SK-N-SH (cell line): ENCODE measurements around the gene JAKMIP1. TPM values are rescaled to one million over a fixed set of nuclear protein-coding genes. Genes with fewer than 3 reads are reported as not detected.

Source experiments
- CTCF ChIA-PET: fragments of 300-600, 350-600 bp; formaldehyde crosslinking; extraction: SDS; loops from one replicate; lab custom pipeline; 2021; lab: Yijun Ruan, JAX
- POLR2A ChIA-PET: fragments of 350-600 bp; sonication (Branson Sonifier 250); formaldehyde crosslinking; extraction: SDS; loops from one replicate; lab custom pipeline; 2020; ENCODE audit warnings: antibody characterized with exemption, inconsistent platforms; lab: Yijun Ruan, JAX
- DNase-seq: peaks from one replicate; pipeline ENCODE4 v3.0.0; 2012
- H2AFZ ChIP-seq: fragments of 200-600 bp; sonication (generic); 2 replicates; pipeline ENCODE4 v1.8.1; 2016; ENCODE audit warnings: antibody characterized with exemption, mild to moderate bottlenecking, low read depth
- H3F3A ChIP-seq: fragments of 200-600 bp; sonication (generic); replicated peaks from 2 replicates; pipeline ENCODE3; 2016; ENCODE audit warnings: antibody characterized with exemption, mild to moderate bottlenecking; ENCODE audit not compliant: insufficient read depth
- H3K27ac ChIP-seq, 2 experiments: fragments of 200-500 bp in 1 of 2; fragments of 200-600 bp in 1 of 2; sonication (Bioruptor generic) in 1 of 2; sonication (generic), shearing (Covaris generic) in 1 of 2; 2 replicates each; pipeline versions ENCODE4 v1.5.1 to v1.6.1; 2014 to 2016; ENCODE audit warnings: low read depth in 2 of 2, inconsistent platforms in 1 of 2, low read length in 1 of 2, mild to moderate bottlenecking in 1 of 2, mixed read lengths in 1 of 2
- H3K27me3 ChIP-seq: fragments of 200-600 bp; sonication (generic), shearing (Covaris generic); 2 replicates; pipeline ENCODE4 v1.6.1; 2016; ENCODE audit warnings: mixed run types; ENCODE audit not compliant: insufficient read depth
- H3K36me3 ChIP-seq, 2 experiments: fragments of 200-500 bp in 1 of 2; fragments of 200-600 bp in 1 of 2; sonication (Bioruptor generic) in 1 of 2; sonication (generic) in 1 of 2; replicated peaks in 1 of 2; 2 replicates each; pipeline versions ENCODE3 to v1.5.1; 2014 to 2016; ENCODE audit warnings: low read length in 1 of 2, mild to moderate bottlenecking in 1 of 2; ENCODE audit not compliant: insufficient read depth in 2 of 2, control insufficient read depth in 1 of 2
- H3K4me1 ChIP-seq, 2 experiments: fragments of 200-500 bp in 1 of 2; fragments of 200-600 bp in 1 of 2; sonication (Bioruptor generic) in 1 of 2; sonication (generic), shearing (Covaris generic) in 1 of 2; 2 replicates each; pipeline versions ENCODE4 v1.5.1 to v1.6.1; 2014 to 2016; ENCODE audit warnings: low read depth in 1 of 2, low read length in 1 of 2, mixed run types in 1 of 2; ENCODE audit not compliant: insufficient read depth in 2 of 2, control insufficient read depth in 1 of 2
- H3K4me2 ChIP-seq: fragments of 200-600 bp; sonication (generic), shearing (Covaris generic); 2 replicates; pipeline ENCODE4 v1.6.1; 2017; ENCODE audit warnings: mixed run types
- H3K4me3 ChIP-seq, 2 experiments: fragments of 200-500 bp in 1 of 2; fragments of 200-600 bp in 1 of 2; sonication (Bioruptor generic) in 1 of 2; sonication (generic), shearing (Covaris generic) in 1 of 2; 2 replicates each; pipeline versions ENCODE4 v1.5.1 to v1.8.1; 2014 to 2016; ENCODE audit warnings: low read depth in 2 of 2, inconsistent platforms in 1 of 2, low read length in 1 of 2, mild to moderate bottlenecking in 1 of 2, mixed read lengths in 1 of 2, moderate library complexity in 1 of 2
- H3K79me2 ChIP-seq: fragments of 200-600 bp; sonication (generic); 2 replicates; pipeline ENCODE4 v1.8.1; 2017; ENCODE audit warnings: mild to moderate bottlenecking; ENCODE audit not compliant: insufficient read depth
- H3K9ac ChIP-seq: fragments of 200-600 bp; sonication (generic); 2 replicates; pipeline ENCODE4 v1.6.1; 2017; ENCODE audit warnings: mixed run types
- H3K9me2 ChIP-seq: fragments of 200-600 bp; sonication (generic); 2 replicates; pipeline ENCODE4 v1.6.1; 2017; ENCODE audit warnings: mixed run types
- H3K9me3 ChIP-seq: fragments of 200-600 bp; sonication (generic); 2 replicates; pipeline ENCODE4 v1.6.1; 2017; ENCODE audit warnings: mixed run types, mild to moderate bottlenecking, moderate library complexity
- H4K20me1 ChIP-seq: fragments of 200-600 bp; sonication (generic); 2 replicates; pipeline ENCODE4 v1.6.1; 2017; ENCODE audit warnings: mild to moderate bottlenecking, mixed run types; ENCODE audit not compliant: insufficient read depth
- CHD2 ChIP-seq: fragments of 150-350 bp; IDR thresholded peaks from 2 replicates; pipeline ENCODE4 v1.6.1; 2018; ENCODE audit warnings: low read length; ENCODE audit not compliant: partially characterized antibody
- EP300 ChIP-seq, 2 experiments: IDR thresholded peaks; 2 replicates each; pipeline versions ENCODE4 v1.4.0 to v1.6.1; 2012; ENCODE audit warnings: borderline replicate concordance in 1 of 2, low read depth in 1 of 2, low read length in 1 of 2
- EZH2phosphoT487 ChIP-seq: fragments of 200-600 bp; sonication (generic); IDR thresholded peaks from 2 replicates; pipeline ENCODE4 v1.6.1; 2017; ENCODE audit warnings: low read depth, mixed run types, mild to moderate bottlenecking, antibody characterized with exemption, moderate library complexity, borderline replicate concordance
- FOSL2 ChIP-seq: IDR thresholded peaks from 2 replicates; pipeline ENCODE4 v1.4.0; 2012; ENCODE audit warnings: low read depth, mild to moderate bottlenecking, moderate library complexity, borderline replicate concordance
- FOXM1 ChIP-seq: IDR thresholded peaks from 2 replicates; pipeline ENCODE4 v1.4.0; 2012; ENCODE audit warnings: low read depth, mild to moderate bottlenecking
- GABPA ChIP-seq: IDR thresholded peaks from 2 replicates; pipeline ENCODE4 v1.4.0; 2012; ENCODE audit warnings: low read depth, mild to moderate bottlenecking
- IRF3 ChIP-seq: fragments of 150-350 bp; IDR thresholded peaks from 2 replicates; pipeline ENCODE4 v1.6.1; 2016; ENCODE audit warnings: mild to moderate bottlenecking, low read depth, low read length
- MXI1 ChIP-seq: IDR thresholded peaks from 2 replicates; pipeline ENCODE4 v1.6.1; 2012; ENCODE audit warnings: mild to moderate bottlenecking, low read depth, low read length, improper control_type of control experiment
- NFIC ChIP-seq: IDR thresholded peaks from 2 replicates; pipeline ENCODE4 v1.4.0; 2012; ENCODE audit warnings: borderline replicate concordance
- RAD21 ChIP-seq: IDR thresholded peaks from 2 replicates; pipeline ENCODE4 v1.6.1; 2012; ENCODE audit warnings: mild to moderate bottlenecking, low read length
- RCOR1 ChIP-seq: fragments of 150-350 bp; IDR thresholded peaks from 2 replicates; pipeline ENCODE4 v1.6.1; 2017; ENCODE audit warnings: antibody characterized with exemption, low read length
- REST ChIP-seq: IDR thresholded peaks from 2 replicates; pipeline ENCODE4 v1.6.1; 2012; ENCODE audit warnings: mild to moderate bottlenecking, low read depth, low read length, moderate library complexity
- RFX5 ChIP-seq: IDR thresholded peaks from 2 replicates; pipeline ENCODE4 v1.6.1; 2012; ENCODE audit warnings: mild to moderate bottlenecking, improper control_type of control experiment, low read length
- SIN3A ChIP-seq: IDR thresholded peaks from 2 replicates; pipeline ENCODE4 v1.6.1; 2012; ENCODE audit warnings: low read depth, mild to moderate bottlenecking, low read length, moderate library complexity, borderline replicate concordance
- SMC3 ChIP-seq: IDR thresholded peaks from 2 replicates; pipeline ENCODE4 v1.6.1; 2012; ENCODE audit warnings: low read depth, low read length, improper control_type of control experiment
- USF1 ChIP-seq: IDR thresholded peaks from 2 replicates; pipeline ENCODE4 v1.4.0; 2012; ENCODE audit warnings: low read depth, borderline replicate concordance
- USF2 ChIP-seq: fragments of 150-350 bp; IDR thresholded peaks from 2 replicates; pipeline ENCODE4 v1.6.1; 2017; ENCODE audit warnings: antibody characterized with exemption, low read length, low read depth, borderline replicate concordance
- WGBS: methylation state at CpG from one replicate; pipeline ENCODE4 v1.1.6; 2017; ENCODE audit warnings: low lambda C conversion rate; 5-methylcytosine and 5-hydroxymethylcytosine counted together
- polyA plus RNA-seq, 3 experiments: library from polyadenylated mRNA; depleted of rRNA; stranded (reverse); fragments of >200 nt; gene quantifications; 2 replicates each; pipeline ENCODE4 v1.2.3, GENCODE V29; 2012

The JAKMIP1 gene
- polyA plus RNA-seq, 1 of the 3 experiments (the other 2 are of a cell fraction): 0.54 TPM

- H3K9me3 ChIP-seq: no peaks in the 10 kb centered on the region
- H3K4me3 ChIP-seq: no peak overlapping the region
- CTCF ChIA-PET: interaction anchor here (1.2 to 2.2 kb wide), 3 partner anchors 82 to 137 kb away, joined by 3 to 7 read pairs (median 3); no protein-coding TSS in a partner anchor
- H3K4me1 ChIP-seq: peaks cover 0 to 66% of the 10 kb centered on the region in 2 experiments; a peak in 2 of 4 replicates
- POLR2A ChIA-PET: no interaction called here
- no peak overlapping the region for H2AFZ ChIP-seq
- TF ChIP-seq SMC3 (no peak), RCOR1 (no peak), FOXM1 (no peak), RAD21 (no peak), REST (no peak), SIN3A (no peak), RFX5 (no peak), MXI1 (no peak), EZH2phosphoT487 (no peak), FOSL2 (no peak), NFIC (no peak), USF1 (no peak), USF2 (no peak), GABPA (no peak), CHD2 (no peak), IRF3 (no peak), EP300 (IDR thresholded peaks at IDR 0.05; ENCODE audit: borderline replicate concordance in 1 of 2, low read depth in 1 of 2, low read length in 1 of 2) (no peak)
- 55% methylated on average over 12 of the region's 12 CpGs for WGBS
- no peaks in the 10 kb centered on the region for H4K20me1 ChIP-seq
- no peaks in the 10 kb centered on the region for H3K9me2 ChIP-seq
- H3K9ac ChIP-seq: no peak overlapping the region
- H3F3A ChIP-seq: no peaks in the 10 kb centered on the region
- H3K27me3 ChIP-seq: no peaks in the 10 kb centered on the region
- no peak overlapping the region for H3K4me2 ChIP-seq
- H3K27ac ChIP-seq: no peak overlapping the region; a peak in 1 of 4 replicates
- no peaks in the 10 kb centered on the region for H3K36me3 ChIP-seq
- no peaks in the 10 kb centered on the region for H3K79me2 ChIP-seq
- DNase-seq: no peak
Measured at GRCh38 chr4:6113641-6114040, 86.7 kb downstream of the JAKMIP1 start.
